DMS153 (cell line): ENCODE results near the gene NUP85.
"Not testable (repeated sequence)": the region's sequence is repeated elsewhere in the genome, so short reads cannot be mapped to it uniquely, and the experiment has no call there.

Experiments
- DNase-seq: peaks from one replicate; lab custom pipeline; 2025; lab: John Stamatoyannopoulos, UW

The NUP85 gene

GRCh38 chr17:75241996-75242460 lies 36.5 kb downstream of the NUP85 start:
- no peak for DNase-seq

DNA sequence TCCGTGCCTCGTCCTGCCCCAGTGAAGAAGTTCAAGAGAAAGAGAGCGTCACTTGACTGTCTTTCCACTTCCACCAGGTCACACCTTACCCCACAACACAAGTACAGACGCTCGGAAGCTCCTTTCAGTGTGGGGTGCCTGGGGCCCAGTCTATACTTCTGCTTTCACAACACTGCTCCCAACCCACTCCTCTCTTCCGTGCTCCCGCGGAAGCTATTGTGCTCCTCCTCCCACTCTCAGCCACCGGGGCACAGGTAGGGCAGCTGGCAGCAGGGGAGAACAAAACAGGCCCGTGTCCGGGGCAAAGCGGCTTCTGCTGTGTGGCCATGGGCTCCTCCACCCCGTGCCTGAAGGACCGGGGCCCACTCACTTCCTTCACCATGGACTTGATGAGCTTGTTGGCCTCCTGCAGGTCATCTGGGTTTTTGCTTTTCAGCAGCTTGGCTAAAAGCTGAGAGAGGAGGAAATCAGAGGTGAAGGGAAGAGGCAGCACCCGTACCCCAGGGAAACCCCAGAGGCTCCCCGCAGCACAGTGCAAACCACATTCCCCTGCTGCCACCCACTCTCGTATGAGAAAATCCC lies 37.1 kb downstream of the NUP85 start:
- no peak for DNase-seq

DNA sequence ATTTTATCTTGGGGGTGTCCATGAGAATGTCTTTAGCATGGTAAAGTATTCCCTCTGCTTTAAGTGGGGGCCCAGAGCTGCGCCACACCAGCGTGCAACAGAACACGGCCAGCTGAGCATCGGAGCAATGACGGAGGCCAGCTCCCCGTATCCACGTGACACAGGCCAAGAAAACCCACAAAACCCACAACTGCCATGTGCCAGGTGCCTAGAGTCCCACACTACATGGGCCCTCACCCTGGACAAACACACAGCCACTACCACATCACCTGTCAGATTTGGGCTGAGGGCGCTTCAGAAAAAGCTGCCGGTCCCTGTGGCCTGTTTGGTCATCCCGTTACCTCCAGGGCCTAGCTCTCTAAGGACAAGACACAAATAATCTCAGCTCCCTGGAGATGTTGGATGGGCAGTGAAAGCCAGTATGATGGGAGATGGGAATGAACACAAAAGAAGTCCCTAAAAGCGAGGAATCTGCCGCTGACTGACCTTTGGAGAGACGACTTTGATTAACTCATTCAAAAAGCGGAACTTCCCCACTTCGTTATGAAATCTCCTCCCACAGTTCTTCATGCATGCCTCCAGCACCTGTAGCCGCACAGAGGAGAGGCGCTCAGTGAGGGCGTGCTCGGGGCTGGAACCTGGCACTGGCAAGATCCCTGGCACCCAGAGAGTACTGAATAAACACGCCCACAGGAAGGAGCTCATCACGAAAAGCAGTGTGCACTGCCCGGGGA lies 38.8 kb downstream of the NUP85 start:
- DNase-seq, result no peak

GRCh38 chr17:75245011-75245410 lies 39.5 kb downstream of the NUP85 start:
- no peak for DNase-seq

DNA sequence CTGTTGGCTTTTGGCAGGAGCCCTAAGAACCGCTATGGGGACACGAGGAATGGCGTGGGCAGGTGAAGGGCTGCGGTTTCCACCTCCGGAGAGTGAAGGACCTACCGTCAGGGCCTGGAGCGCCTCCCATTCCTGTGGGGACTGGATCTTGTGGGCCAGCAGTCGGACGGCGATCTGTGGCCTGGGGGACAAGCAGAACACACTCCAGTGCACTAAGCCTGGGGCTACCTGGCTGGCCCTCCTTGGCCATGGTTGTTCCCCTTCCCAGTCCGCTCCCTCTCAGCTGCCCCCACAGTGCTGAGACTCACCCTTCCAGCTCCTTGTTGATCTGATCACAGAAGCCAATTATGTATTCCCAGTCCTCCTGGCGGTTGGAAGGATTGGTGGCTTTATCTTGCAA lies 40.9 kb downstream of the NUP85 start:
- DNase-seq, result no peak

- no peak for DNase-seq
Measured at GRCh38 chr17:75249564-75249963, 44.1 kb downstream of the NUP85 start.

GRCh38 chr17:75250009-75250471 lies 44.6 kb downstream of the NUP85 start:
- DNase-seq, result no peak

DNA sequence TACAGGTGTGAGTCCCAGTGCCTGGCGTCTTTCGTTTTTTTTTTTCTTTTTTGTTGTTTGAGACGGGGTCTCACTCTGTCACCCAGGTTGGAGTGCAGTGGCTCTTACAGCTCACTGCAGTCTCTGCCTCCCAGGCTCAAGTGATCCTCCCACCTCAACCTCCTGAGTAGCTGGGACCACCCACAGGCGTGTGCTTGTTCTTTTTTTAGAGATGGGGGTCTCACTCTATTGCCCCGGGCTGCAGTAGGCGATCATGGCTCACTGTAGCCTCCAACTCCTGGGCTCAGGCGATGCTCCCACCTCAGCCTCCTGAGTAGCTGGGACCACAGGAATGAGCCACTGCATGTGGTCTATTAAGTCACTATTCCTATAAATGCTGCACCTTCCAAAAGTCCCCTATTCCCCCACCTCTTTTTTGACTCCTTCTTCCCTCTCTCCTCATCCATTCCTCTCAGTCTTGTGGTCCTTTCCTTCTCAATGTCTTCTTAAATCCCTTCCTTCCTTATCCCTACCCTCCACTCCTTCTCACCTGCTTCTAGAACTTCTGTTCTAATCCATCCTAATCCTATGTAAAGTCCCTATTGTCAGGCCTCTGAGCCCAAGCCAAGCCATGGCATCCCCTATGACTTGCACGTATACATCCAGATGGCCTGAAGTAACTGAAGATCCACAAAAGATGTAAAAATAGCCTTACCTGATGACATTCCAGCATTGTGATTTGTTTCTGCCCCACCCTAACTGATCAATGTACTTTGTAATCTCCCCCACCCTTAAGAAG lies 46.7 kb downstream of the NUP85 start:
- DNase-seq, result no peak

- DNase-seq, result not testable (repeated sequence)
Measured at GRCh38 chr17:75255954-75256698, 50.6 kb downstream of the NUP85 start.

DNA sequence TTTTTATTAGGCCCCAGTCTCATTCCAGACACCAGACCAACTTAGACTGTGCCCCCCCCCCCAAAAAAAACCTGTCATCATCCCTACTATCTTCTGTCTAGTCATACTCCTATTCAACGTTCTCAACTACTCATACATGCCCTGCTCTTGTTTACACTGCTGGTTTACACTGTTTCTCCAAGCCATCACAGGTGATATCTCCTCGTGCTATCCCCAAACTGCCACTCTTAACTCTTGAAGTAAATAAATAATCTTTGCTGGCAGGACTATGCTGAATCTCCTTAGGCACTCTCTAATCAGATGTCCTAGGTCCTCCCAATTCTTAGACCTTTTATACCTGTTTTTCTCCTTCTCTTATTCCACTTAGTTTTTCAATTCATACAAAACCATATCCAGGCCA lies 51.7 kb downstream of the NUP85 start:
- DNase-seq, result not testable (repeated sequence)

- no peak for DNase-seq
Measured at GRCh38 chr17:75260641-75261335, 55.3 kb downstream of the NUP85 start.

DNA sequence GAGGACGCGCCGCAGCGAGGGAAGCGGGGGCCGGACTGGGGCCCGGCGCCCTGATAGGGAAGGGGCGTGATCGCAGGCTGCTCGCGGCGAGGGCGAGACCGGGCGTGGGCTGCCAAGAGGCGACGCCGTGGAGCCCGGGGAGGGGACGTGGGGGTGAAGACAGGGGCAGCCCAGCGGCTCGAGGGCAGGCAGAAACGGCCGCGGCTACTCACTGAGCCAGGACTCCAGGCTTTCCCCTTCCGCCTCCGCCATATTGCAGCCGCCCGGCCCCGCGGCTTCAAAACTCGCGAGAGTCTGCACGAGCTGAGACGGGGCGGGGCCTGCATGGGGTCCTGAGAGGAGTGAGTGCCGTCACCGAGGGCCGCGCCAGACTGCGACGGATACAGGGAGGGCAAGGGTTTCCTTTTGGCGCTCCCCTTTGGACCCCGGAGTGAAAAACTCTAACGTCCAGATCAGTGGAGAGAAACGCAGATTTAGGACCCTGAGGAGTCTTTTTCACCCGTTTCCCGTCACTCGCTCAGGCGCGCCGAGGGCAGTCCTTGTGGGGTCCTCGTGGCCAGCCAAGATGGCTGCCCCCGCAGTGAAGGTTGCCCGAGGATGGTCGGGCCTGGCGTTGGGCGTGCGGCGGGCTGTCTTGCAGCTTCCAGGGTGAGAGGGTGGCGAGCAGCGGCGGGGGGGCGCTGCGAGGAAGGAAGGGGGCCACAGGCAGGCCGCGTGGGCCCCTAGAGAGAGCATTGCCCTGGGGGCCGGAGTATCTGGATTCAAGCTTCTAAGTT lies 56.0 kb downstream of the NUP85 start, which contains the start of the genes GGA3 and MRPS7:
TSS of gene GGA3 (minus strand) at position 271 of the 776 bp plus-strand sequence. CDS start at position 252, 19 bp downstream.
TSS of gene MRPS7 (plus strand) at position 544 of the 776 bp plus-strand sequence. CDS start at position 566, 22 bp downstream.
- peak; percentile 83 for DNase-seq

DNA sequence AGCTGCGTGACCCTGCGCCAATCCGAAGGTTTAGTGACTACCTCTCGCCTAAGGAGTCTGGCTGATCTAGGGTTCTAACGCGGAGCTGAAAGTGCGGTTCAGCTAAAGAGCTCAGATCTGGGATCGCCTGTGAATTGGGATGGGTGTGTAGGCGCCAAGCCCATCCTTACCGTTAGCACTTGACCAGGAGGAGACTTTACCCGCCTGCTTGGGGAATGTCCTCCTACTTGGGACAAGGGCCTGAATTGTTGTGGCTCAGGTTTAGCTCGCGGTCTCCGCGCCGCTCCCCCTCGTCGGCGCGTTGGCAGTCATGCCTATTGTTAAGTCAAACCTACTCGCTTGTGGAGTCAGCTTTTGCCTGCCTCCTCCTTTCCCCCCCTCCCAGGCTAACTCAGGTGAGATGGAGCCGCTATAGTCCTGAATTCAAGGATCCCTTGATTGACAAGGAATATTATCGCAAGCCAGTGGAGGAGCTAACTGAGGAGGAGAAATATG lies 56.7 kb downstream of the NUP85 start:
- DNase-seq, result no peak

GRCh38 chr17:75263055-75263454 lies 57.6 kb downstream of the NUP85 start:
- DNase-seq, result no peak

GRCh38 chr17:75265614-75266315 lies 60.3 kb downstream of the NUP85 start:
- no peak for DNase-seq

GRCh38 chr17:75266316-75267152 lies 61.1 kb downstream of the NUP85 start:
- no peak for DNase-seq

DNA sequence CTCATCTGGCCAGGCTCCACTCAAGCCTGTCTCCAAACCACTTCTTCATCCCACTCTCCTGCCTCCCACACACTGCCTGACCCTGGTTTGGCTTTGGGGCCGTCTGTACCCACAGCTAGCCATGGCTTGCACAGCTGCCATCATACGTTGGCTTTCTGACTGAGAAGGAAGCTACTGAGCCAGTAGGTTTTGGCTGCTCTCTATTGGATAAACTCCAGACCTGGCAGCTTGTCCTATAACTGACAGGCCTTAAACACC lies 61.6 kb downstream of the NUP85 start:
- no peak for DNase-seq

DNA sequence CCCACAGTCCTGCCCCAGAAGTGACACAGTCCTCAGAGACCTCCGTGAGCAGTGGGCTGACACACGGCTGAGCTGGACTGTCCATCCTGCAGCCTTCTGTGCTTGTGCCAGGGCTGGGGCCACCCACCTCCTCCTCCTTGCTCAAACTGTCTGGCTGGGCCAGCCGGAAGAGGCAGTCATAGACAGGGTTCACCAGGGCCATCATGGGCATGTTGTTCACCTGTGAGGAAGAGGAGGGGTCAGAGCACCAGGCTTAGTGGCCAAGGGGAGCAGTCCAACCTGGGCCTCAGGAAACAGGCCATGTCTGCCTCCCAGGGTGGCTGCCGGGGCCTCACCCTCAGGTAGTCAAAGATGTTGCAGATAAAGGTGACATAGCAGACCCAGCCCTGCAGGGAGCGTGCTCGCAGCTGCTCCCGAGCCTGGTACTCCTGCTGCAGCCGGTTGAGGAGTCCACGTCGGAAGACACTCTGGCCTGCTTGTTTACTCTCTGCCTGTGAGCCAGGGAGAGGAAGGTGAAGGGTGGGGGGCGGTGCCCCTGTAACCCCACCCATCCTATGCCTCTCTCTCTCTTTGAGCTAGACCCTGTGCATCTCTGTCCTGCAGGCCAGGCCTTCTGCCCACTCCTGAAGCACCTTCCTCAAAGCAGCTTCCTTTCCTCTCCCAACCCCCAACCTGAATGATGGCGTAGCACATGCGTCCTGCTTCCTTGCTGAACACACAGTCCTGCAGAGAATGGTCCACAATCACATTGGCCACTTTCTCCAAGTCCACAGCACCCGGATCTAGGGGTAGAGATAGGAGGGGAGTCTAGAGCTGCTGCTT lies 62.1 kb downstream of the NUP85 start:
- DNase-seq, result peak; percentile 43
